Fibroblast of lung (primary cell): ENCODE measurements around the gene YBX1. TPM values are rescaled to one million over a fixed set of nuclear protein-coding genes. Genes with fewer than 3 reads are reported as not detected.

Experiments used
- DNase-seq, 2 donors: peaks; one replicate each; pipeline versions ENCODE4 v3.0.0 to v3.0.0-alpha.2; 2010; ENCODE audit warnings: low read depth in 2 of 2
- H2AFZ ChIP-seq: 2 replicates; pipeline ENCODE4 v1.5.1; 2012; ENCODE audit warnings: low read length, control low read depth, inconsistent platforms
- H3K27ac ChIP-seq: 2 replicates; pipeline ENCODE4 v1.5.1; 2011; ENCODE audit warnings: low read length, control low read depth; ENCODE audit not compliant: insufficient read depth
- H3K27me3 ChIP-seq: 2 replicates; pipeline ENCODE4 v1.5.1; 2011; ENCODE audit warnings: mild to moderate bottlenecking, low read length; ENCODE audit not compliant: control insufficient read depth, insufficient read depth
- H3K36me3 ChIP-seq: 2 replicates; pipeline ENCODE4 v1.5.1; 2011; ENCODE audit warnings: low read length; ENCODE audit not compliant: control insufficient read depth, insufficient read depth
- H3K4me1 ChIP-seq: 2 replicates; pipeline ENCODE4 v1.5.1; 2011; ENCODE audit warnings: low read length; ENCODE audit not compliant: control insufficient read depth, insufficient read depth; ENCODE audit errors: extremely low read depth
- H3K4me2 ChIP-seq: 2 replicates; pipeline ENCODE4 v1.5.1; 2011; ENCODE audit warnings: low read length, control low read depth; ENCODE audit not compliant: insufficient read depth; ENCODE audit errors: extremely low read depth
- H3K4me3 ChIP-seq, 4 experiments: fragments of 200-600 bp in 1 of 4; sonication (generic) in 1 of 4; replicated peaks in 1 of 4; 2 replicates each; pipeline ENCODE4 v1.5.1; 2011 to 2016; ENCODE audit warnings: low read length in 4 of 4, low read depth in 3 of 4, mild to moderate bottlenecking in 3 of 4, control low read depth in 2 of 4, inconsistent platforms in 1 of 4, mixed read lengths in 1 of 4; ENCODE audit not compliant: insufficient read depth in 1 of 4; ENCODE audit errors: control extremely low read depth in 1 of 4
- H3K79me2 ChIP-seq: 2 replicates; pipeline ENCODE4 v1.5.1; 2012; ENCODE audit warnings: mild to moderate bottlenecking, low read length, inconsistent platforms; ENCODE audit not compliant: control insufficient read depth, insufficient read depth
- H3K9ac ChIP-seq: 2 replicates; pipeline ENCODE4 v1.5.1; 2011; ENCODE audit warnings: mild to moderate bottlenecking, low read length, control low read depth; ENCODE audit not compliant: insufficient read depth
- H3K9me3 ChIP-seq: 2 replicates; pipeline ENCODE4 v1.5.1; 2012; ENCODE audit warnings: low read depth, low read length; ENCODE audit not compliant: control insufficient read depth, insufficient read depth
- H4K20me1 ChIP-seq: 2 replicates; pipeline ENCODE4 v1.5.1; 2011; ENCODE audit warnings: low read length; ENCODE audit not compliant: control insufficient read depth, insufficient read depth; ENCODE audit errors: extremely low read depth
- CTCF ChIP-seq, 2 donors: IDR thresholded peaks in 1 of 2; conservative IDR thresholded peaks in 1 of 2; 1 replicate in 1 of 2; 2 replicates in 1 of 2; pipeline ENCODE4 v1.5.1; 2011 to 2012; ENCODE audit warnings: low read length in 2 of 2, control low read depth in 1 of 2, inconsistent platforms in 1 of 2, low read depth in 1 of 2, mild to moderate bottlenecking in 1 of 2
- EZH2 ChIP-seq: IDR thresholded peaks from 2 replicates; pipeline ENCODE4 v1.5.1; 2012; ENCODE audit warnings: low read length, control low read depth, mild to moderate bottlenecking; ENCODE audit errors: missing control alignments
- polyA plus RNA-seq, 2 donors: library from polyadenylated mRNA; depleted of rRNA in 1 of 2; stranded (reverse) in 1 of 2; unstranded in 1 of 2; fragments of >200 nt; gene quantifications; 2 replicates each; pipeline ENCODE4 v1.2.1, GENCODE V29; 2011 to 2012; ENCODE audit warnings: missing spikeins in 1 of 2
- total RNA-seq: library from RNA; depleted of rRNA; stranded (reverse); fragments of >200 nt; gene quantifications from 2 replicates; pipeline ENCODE4 v1.2.1, GENCODE V29; 2014

Gene YBX1
- total and polyA plus RNA-seq, 2 donors (not counting 1 experiment from before 2014, with no cell fraction given), result 795 to 799 TPM

- no peak within 1 kb of the TSS for H3K4me3 ChIP-seq
- H4K20me1 ChIP-seq, result no peaks in the 10 kb centered on the region
- no peak for DNase-seq
- H3K36me3 ChIP-seq, result no peaks in the 10 kb centered on the region
- TF ChIP-seq EZH2 (no peak), CTCF (conservative IDR thresholded peaks at IDR 0.05 in 1 of 2, IDR thresholded peaks at IDR 0.05 in 1 of 2; ENCODE audit: low read depth in 1 of 2, low read length in 2 of 2) (no peak)
- no peak within 1 kb of the TSS for H3K9ac ChIP-seq
- no peaks in the 10 kb centered on the region for H3K27me3 ChIP-seq
- no peaks in the 10 kb centered on the region for H3K4me1 ChIP-seq
- H3K4me2 ChIP-seq, result no peak within 1 kb of the TSS
- no peak within 1 kb of the TSS for H2AFZ ChIP-seq
- no peak within 1 kb of the TSS for H3K27ac ChIP-seq
- H3K79me2 ChIP-seq, result no peaks in the 10 kb centered on the region
- H3K9me3 ChIP-seq, result no peaks in the 10 kb centered on the region
These were observed 57.8 kb downstream of the YBX1 start, which contains the start of gene CLDN19 for GRCh38 chr1:42739753-42740700. Gene CLDN19 (minus strand): TSS chr1:42740236. CDS start chr1:42740063, 173 bp downstream.

GRCh38 chr1:42740851-42741580 is 58.8 kb downstream of the YBX1 start:
- H3K4me1 ChIP-seq, result no peaks in the 10 kb centered on the region
- H3K4me2 ChIP-seq, result no peak overlapping the region
- no peak for DNase-seq
- TF ChIP-seq EZH2, result no peak
- TF ChIP-seq CTCF (conservative IDR thresholded peaks at IDR 0.05 in 1 of 2, IDR thresholded peaks at IDR 0.05 in 1 of 2; ENCODE audit: low read depth in 1 of 2, low read length in 2 of 2), result no peak
- H3K27ac ChIP-seq, result no peak overlapping the region
- H3K36me3 ChIP-seq, result peaks cover 3% of the 10 kb centered on the region
- no peak overlapping the region for H3K9ac ChIP-seq
- no peaks in the 10 kb centered on the region for H3K27me3 ChIP-seq
- no peaks in the 10 kb centered on the region for H3K79me2 ChIP-seq
- H2AFZ ChIP-seq, result no peak overlapping the region
- H4K20me1 ChIP-seq, result no peaks in the 10 kb centered on the region
- no peaks in the 10 kb centered on the region for H3K9me3 ChIP-seq
- H3K4me3 ChIP-seq, result no peak overlapping the region

GRCh38 chr1:42741706-42742105 is 59.5 kb downstream of the YBX1 start:
- H3K36me3 ChIP-seq, result peaks cover 6% of the 10 kb centered on the region
- H3K4me3 ChIP-seq, result no peak overlapping the region
- no peak overlapping the region for H2AFZ ChIP-seq
- DNase-seq, result no peak
- TF ChIP-seq CTCF (conservative IDR thresholded peaks at IDR 0.05 in 1 of 2, IDR thresholded peaks at IDR 0.05 in 1 of 2; ENCODE audit: low read depth in 1 of 2, low read length in 2 of 2) (no peak), EZH2 (no peak)
- no peaks in the 10 kb centered on the region for H3K4me1 ChIP-seq
- no peaks in the 10 kb centered on the region for H3K9me3 ChIP-seq
- no peaks in the 10 kb centered on the region for H4K20me1 ChIP-seq
- no peak overlapping the region for H3K27ac ChIP-seq
- H3K9ac ChIP-seq, result no peak overlapping the region
- no peak overlapping the region for H3K4me2 ChIP-seq
- H3K79me2 ChIP-seq, result no peaks in the 10 kb centered on the region
- H3K27me3 ChIP-seq, result no peaks in the 10 kb centered on the region
